ENCODE data around the gene DDX3X. TPM values are rescaled to one million over a fixed set of nuclear protein-coding genes. Genes with fewer than 3 reads are reported as not detected.

The DDX3X gene
- total and polyA plus RNA-seq, 2 of the 4 experiments (the other 2 are of a cell fraction), result 64.8 to 229 TPM

DNA sequence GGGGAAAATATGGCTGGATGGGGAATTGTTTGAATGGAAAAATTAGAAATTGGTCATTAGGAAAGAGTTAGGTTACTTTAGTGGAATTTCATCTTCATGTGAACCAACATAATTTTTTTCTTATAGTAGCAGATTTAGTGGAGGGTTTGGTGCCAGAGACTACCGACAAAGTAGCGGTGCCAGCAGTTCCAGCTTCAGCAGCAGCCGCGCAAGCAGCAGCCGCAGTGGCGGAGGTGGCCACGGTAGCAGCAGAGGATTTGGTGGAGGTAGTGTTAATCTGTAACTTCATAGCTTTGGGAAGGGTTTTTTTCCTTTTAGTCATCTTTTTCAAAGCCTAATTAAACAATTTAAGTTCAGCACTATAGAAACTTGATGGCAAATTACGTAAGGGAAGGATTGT, 13.2 kb downstream of the DDX3X start:
- H2BK120ac ChIP-seq (ENCODE audit: low read depth, low read length), result no peak overlapping the region
- no peaks in the 10 kb centered on the region for H3K9me3 ChIP-seq (ENCODE audit: control insufficient read depth, insufficient read depth, low read length)
- H3K27ac ChIP-seq (ENCODE audit: insufficient read depth, low read length), result no peak overlapping the region
- no peak for ATAC-seq (ENCODE audit: low read depth)
- peaks cover 4% of the 10 kb centered on the region for H3K9me1 ChIP-seq (ENCODE audit: insufficient read depth, low read length)
- H3K27me3 ChIP-seq (ENCODE audit: control insufficient read depth, insufficient read depth, low read length), result no peaks in the 10 kb centered on the region
- no peak overlapping the region for H3K14ac ChIP-seq (replicated peaks; ENCODE audit: low read depth, low read length)
- TF ChIP-seq FOS (IDR thresholded peaks at IDR 0.05; ENCODE audit: low read depth, low read length) (no peak), CEBPB (IDR thresholded peaks at IDR 0.05; ENCODE audit: low read depth, low read length) (no peak), RCOR1 (IDR thresholded peaks at IDR 0.05; ENCODE audit: insufficient replicate concordance, low read length) (no peak), BHLHE40 (IDR thresholded peaks at IDR 0.05; ENCODE audit: low read depth, low read length) (no peak), CHD1 (IDR thresholded peaks at IDR 0.05; ENCODE audit: low read depth, low read length) (no peak), RAD21 (IDR thresholded peaks at IDR 0.05; ENCODE audit: low read length) (no peak), POLR2A (IDR thresholded peaks at IDR 0.05; ENCODE audit: low read depth, low read length) (no peak), RFX5 (IDR thresholded peaks at IDR 0.05; ENCODE audit: low read depth, low read length) (no peak), MAZ (IDR thresholded peaks at IDR 0.05; ENCODE audit: borderline replicate concordance, low read depth, low read length) (no peak)
- TF ChIP-seq, protein P1, sequence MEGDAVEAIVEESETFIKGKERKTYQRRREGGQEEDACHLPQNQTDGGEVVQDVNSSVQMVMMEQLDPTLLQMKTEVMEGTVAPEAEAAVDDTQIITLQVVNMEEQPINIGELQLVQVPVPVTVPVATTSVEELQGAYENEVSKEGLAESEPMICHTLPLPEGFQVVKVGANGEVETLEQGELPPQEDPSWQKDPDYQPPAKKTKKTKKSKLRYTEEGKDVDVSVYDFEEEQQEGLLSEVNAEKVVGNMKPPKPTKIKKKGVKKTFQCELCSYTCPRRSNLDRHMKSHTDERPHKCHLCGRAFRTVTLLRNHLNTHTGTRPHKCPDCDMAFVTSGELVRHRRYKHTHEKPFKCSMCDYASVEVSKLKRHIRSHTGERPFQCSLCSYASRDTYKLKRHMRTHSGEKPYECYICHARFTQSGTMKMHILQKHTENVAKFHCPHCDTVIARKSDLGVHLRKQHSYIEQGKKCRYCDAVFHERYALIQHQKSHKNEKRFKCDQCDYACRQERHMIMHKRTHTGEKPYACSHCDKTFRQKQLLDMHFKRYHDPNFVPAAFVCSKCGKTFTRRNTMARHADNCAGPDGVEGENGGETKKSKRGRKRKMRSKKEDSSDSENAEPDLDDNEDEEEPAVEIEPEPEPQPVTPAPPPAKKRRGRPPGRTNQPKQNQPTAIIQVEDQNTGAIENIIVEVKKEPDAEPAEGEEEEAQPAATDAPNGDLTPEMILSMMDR (conservative IDR thresholded peaks at IDR 0.05; ENCODE audit: low read depth, low read length), result no peak
- BruUV-seq (replicated peaks), result no TSS peak
- ChIA-PET POLR2A (ENCODE audit: unreplicated experiment) (interaction anchor here (1.1 kb wide), 1 partner anchor 9 kb away, joined by 5 read pairs; no protein-coding TSS in a partner anchor), CTCF (no interaction called here)
- peaks cover 29 to 46% of the 10 kb centered on the region in 2 experiments for H3K79me1 ChIP-seq (ENCODE audit: low read depth in 1 of 2, low read length in 2 of 2)
- no peak overlapping the region for H3K23ac ChIP-seq (ENCODE audit: low read depth, low read length)
- intact Hi-C loops (cut with micrococcal nuclease) (no loop called here), in situ Hi-C loops (cut with MboI; ENCODE audit: low sequenced_read_pairs) (no loop called here), dilution Hi-C loops (cut with HindIII; ENCODE audit: low sequenced_read_pairs, unreplicated experiment) (no loop called here)
- no peak overlapping the region for H3K9ac ChIP-seq (ENCODE audit: low read depth, low read length)
- no peak overlapping the region for H2AFZ ChIP-seq (replicated peaks; ENCODE audit: low read length, poor library complexity)
- H3K36me3 ChIP-seq (ENCODE audit: control insufficient read depth, insufficient read depth, low read length), result peaks cover 63% of the 10 kb centered on the region
- H3K4me3 ChIP-seq (ENCODE audit: insufficient read depth, low read depth, low read length), result no peak overlapping the region
- no CpG with 5 or more reads among the region's 8 CpGs for whole genome bisulfite sequencing, 2 experiments (ENCODE audit: extremely low coverage in 2 of 2, insufficient read length in 1 of 2)
- H3K18ac ChIP-seq (ENCODE audit: low read depth, low read length), result no peak overlapping the region
- no peak overlapping the region for H2AK9ac ChIP-seq (replicated peaks; ENCODE audit: low read depth, low read length, poor library complexity)
- H3K4me1 ChIP-seq (ENCODE audit: control insufficient read depth, insufficient read depth, low read length), result peaks cover 2% of the 10 kb centered on the region; the same call in 1 of the 2 replicates
- peaks cover 77% of the 10 kb centered on the region; the same call in 1 of the 2 replicates for H4K20me1 ChIP-seq (ENCODE audit: insufficient read depth, low read length)
- H2BK5ac ChIP-seq (ENCODE audit: low read depth, low read length, poor library complexity, severe bottlenecking), result no peak overlapping the region
- no peak overlapping the region for H4K91ac ChIP-seq (ENCODE audit: insufficient read depth, low read depth, low read length)
- H4K8ac ChIP-seq (ENCODE audit: low read depth in 2 of 2, low read length in 2 of 2), result no peak overlapping the region
- no peak overlapping the region for H4K5ac ChIP-seq (ENCODE audit: low read depth, low read length)
- no peak overlapping the region for H2AK5ac ChIP-seq (ENCODE audit: low read depth, low read length)
- no peak overlapping the region for H2BK15ac ChIP-seq (ENCODE audit: low read depth, low read length)
- H2BK20ac ChIP-seq (ENCODE audit: low read depth, low read length), result no peak overlapping the region
- H3K56ac ChIP-seq (ENCODE audit: extremely low read depth, insufficient read depth, low read length), result no peak overlapping the region
- no peak overlapping the region for H3K4ac ChIP-seq (ENCODE audit: low read depth, low read length)
- H3K4me2 ChIP-seq (ENCODE audit: low read depth, low read length), result no peak overlapping the region
- no peak for DNase-seq

Data from IMR-90 (cell line).